Germinal center (tissue), 1 donor: ENCODE measurements around the gene PLEKHA6.
"Not testable (repeated sequence)": the region's sequence is repeated elsewhere in the genome, so short reads cannot be mapped to it uniquely, and the experiment has no call there.

Source experiments
- DNase-seq: peaks from one replicate; pipeline ENCODE4 v3.0.0; 2012; ENCODE audit warnings: mixed read lengths, low spot score

The PLEKHA6 gene

DNA sequence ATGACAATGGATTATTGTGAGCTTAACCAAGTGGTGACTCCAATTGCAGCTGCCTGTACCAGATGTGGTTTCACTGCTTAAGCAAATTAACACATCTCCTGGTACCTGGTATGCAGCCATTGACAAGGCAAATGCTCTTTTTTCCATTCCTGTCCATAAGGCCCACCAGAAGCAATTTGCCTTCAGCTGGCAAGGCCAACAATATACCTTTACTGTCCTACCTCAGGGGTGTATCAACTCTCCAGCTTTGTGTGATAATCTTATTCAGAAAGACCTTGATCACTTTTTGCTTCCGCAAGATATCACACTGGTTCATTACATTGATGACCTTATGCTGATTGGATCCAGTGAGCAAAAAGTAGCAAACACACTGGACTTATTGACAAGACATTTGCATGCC, 122.2 kb downstream of the PLEKHA6 start:
- not testable (repeated sequence) for DNase-seq

DNA sequence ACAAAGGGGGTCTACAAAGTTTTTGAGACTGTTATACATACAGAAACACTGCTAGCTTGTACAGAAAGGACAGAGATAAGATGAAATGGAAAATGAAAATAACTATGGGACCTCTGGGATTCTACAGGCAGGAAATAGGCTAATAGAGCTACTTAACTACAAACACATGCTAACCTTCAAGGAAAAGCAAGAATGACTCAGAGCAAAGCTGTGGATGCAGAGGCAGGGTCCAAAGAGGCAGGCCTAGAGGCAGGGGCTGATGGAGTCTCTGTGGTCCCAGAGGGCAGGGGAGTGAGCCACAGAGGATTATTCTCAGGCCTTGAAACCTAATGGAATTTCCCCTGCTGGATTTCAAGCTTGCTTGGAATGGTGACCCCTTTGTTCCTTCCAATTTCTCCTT, 127.2 kb downstream of the PLEKHA6 start:
- no peak for DNase-seq

DNA sequence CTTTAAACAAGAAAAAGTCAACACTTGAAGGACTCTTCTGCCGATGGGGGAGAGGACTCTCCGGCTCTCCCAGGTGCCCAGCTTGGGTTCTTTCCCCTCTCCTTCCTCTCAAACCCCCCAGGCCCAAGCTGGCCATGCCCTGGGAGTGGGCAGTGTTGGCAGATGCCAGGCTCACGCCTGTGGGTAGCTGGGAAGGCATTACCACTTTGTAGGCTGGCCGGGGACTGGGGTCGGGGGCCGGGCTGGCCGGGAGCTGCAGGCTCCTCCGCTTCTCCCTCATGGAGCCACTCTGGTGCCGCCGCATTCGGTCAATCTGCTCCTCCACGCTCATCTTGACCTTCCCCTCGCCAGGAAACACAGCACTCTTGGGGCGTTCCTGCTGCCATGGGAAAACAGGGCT, 129.5 kb downstream of the PLEKHA6 start:
- no peak for DNase-seq

DNA sequence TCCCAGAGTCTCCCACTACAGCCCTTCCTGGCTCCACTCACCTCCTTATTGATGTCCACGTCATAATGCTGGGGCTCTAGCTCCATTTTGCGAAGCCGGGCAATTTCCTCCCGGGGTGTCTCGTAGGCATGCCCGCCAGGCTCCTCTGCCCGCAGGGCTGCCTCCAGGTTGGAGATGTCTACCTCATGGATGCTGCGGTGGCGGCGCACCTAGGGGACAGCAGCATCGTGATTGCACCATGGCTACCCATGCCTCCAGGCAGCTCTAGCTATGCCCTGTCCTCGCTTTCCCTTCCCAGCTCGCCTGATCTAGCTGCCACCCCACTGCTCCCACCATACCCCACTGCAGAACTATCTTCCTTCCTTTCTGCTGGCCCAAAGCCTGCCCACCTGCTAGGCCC, 130.8 kb downstream of the PLEKHA6 start:
- DNase-seq: no peak

DNA sequence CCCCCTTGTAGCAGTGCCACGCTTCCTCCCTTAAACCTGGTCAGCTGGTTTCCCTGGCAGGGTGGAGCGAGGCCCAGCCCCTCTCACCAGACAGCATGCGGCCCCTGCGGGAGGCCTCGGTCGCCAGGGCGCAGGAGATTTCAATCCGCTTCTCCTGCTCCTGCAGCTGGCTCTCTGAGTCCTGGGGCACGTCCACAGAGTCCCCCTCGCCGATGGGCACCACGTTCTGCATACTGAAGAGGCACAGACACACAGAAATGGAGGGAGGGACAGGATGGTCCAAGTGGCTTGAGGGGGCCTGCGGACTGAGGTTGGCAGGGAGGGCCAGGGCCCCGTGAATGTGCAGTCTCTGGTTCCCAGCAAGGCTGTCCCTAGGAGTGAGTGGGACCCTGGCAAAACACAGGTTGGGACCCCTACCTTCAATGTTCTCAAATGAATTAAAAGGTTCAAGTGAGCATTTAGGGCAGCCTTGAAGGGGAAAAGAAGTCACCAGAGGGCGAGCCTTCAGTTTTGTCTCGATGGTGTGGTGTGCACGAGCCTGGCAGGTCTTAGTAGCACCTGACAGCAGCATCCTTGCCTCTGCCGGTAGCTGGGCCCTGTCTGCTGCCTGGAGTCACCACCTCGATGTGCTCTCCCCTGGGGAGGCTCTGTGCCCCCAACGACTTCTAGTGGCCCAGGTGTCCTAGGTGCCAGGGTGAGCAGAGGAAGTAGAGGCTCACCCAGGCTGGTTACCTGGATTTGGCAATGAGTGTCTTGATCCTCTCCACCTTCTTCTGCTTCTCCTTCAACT, 131.5 kb downstream of the PLEKHA6 start:
- no peak for DNase-seq

DNA sequence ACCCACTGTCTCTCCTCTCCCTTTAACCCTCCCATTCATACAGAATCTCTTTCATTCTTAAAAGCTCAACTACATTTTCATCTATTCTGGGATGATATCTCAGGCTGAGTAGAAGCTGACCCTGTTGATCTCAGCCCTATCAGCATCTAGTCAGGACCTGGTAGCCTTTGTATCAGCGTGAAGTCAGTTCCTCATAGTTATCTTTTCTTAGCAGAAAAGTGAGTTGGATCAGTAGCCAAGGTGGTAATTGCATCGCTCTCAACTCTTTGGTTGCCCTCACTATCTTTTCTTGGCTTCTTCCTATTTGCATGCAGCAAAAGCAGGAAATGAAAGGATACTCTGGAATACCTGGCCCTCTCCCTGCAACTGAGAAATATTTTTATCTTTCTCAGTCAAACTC, 132.4 kb downstream of the PLEKHA6 start:
- DNase-seq: no peak

DNA sequence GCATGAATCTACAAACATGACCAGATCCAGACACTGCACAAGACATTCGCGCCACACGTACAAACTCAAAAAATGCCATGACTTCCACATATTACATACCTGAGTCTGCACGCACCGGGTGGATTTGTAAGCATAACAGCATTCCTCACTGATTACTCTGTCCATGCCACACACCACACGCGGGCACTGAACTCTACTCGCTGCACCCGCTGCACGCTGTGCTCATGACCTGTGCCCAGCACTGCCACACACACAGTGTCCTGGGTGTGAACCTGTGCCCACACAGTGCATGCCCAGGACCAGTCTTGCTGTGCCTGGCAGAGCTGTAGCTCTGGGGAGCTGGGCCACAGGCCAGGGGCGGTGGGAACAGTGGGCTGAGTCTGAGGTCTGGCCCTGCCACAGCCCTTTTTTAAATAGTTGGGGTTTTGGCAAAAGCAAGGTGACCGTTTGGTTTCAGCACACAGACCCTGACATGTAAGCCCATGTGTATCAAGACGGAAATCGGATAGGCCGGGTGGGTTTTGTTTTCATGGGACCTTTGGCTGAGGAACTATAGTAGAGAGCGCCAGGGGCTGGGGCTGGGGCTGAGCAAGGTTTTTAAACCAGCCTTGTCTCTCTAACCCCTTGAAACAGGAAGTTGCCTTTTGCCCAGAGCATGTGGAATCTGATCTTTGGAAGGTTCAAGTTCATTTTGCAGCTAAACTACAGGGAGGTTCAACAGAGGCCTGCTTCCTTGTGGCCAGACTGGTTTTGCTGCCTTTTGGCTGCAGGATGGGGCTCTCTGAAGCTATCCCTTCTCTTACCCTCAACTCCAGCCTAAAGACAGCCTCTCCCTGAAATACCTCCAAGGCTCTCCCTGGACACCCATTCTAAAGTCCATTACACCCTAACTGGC, 133.6 kb downstream of the PLEKHA6 start:
- DNase-seq: no peak

DNA sequence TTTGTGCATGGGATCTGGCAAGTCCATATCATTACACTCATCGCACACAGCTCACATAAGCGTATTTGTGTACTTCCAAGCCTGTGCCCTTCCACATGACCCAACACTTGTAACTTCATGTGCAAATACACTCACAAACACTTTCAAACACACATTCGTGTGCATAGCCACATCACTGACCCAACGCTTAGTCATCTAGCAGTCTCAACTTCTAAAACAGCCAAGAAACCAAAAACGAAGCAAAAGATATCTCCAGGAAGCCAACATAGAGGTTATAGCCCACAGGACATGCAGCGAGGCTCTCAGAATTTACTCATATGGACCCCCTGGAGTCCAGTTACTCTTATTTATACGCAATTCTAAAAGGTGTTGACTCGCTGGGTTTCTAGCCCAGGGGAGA, 135.1 kb downstream of the PLEKHA6 start:
- no peak for DNase-seq

DNA sequence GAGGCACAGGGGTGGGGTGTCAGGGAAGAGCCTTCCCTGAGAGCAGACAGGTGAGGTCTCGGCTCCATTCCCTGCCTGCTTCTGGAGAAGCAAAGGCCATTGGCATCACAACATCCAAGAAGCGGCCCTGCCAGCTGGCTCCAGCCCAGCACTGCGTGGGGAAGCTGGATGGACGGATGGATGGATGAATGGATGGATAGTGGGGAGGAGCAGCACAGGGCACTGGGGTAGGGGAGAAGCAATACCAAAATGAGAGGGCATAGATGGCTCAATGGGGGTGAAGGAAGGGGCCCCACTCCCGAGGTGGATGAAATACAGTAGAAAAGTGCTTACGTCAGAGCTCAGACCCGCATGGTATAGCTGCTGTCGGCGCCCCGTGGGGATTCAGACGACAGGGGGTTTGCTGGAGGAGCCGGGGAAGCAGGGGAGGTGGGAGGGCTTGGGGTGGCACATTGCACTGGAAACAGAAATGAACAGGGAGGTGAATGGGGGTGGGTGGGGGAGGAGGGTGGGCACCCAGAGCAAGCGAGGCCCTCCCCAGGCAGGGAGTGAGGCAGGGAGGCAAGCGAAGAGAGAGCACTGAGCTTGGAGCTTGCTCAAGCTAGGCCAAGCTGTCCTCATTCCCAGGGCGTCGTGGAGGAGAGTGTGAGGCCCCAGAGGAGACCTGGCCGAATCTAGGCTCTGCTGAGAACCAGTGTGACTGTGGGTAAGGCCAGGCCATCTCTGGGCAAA, 136.4 kb downstream of the PLEKHA6 start:
- no peak for DNase-seq

DNA sequence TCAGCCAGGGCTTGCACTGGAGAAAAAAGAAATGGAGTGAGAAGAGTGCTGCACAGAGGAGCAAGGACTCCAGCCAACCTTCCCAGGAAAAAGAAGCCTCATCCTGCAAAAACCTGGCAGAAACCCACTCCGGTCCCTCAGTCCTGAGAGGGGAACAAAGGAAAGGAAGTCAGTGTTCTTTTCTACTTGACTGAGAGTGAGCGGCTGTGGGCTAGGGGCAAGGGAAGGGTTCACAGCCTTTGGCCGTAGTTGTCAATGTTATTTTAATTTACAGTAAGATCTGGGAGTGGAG, 137.0 kb downstream of the PLEKHA6 start:
- no peak for DNase-seq

DNA sequence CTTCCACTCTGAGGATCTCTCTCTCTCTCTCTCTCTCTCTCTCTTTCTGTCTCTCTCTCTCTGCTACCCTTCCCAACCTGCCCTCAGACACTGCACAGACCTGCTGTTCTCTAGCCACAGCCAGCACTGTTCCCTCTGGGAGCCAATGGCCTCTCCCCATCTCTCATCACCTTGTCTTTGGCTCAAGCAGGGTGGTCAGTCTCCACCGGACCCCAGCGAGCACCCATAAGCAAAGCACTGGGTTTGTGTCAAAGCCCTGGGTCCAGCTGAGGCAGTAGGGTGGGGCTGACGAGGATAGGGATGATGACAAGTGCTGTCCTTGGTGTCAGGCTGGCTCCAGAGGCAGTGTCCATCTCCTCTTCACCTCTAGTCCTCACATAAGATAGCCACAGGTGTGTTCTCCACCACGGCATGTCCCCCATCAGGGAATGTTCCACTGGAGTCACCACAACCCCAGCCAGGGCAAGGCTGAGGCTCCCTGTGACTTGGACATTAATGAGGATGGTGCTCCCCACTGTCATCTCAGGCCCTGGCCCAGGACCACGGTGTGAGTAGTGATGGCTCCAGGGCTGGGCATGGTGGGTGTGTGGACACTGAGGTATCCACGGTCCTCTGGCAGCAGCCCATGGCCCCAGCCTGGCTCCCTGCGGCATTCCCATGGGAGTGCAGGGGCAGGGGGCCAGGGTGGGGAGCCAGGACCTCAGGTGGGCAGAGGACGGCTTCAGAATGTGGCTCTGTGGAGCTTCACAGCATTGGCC, 137.5 kb downstream of the PLEKHA6 start:
- no peak for DNase-seq

DNA sequence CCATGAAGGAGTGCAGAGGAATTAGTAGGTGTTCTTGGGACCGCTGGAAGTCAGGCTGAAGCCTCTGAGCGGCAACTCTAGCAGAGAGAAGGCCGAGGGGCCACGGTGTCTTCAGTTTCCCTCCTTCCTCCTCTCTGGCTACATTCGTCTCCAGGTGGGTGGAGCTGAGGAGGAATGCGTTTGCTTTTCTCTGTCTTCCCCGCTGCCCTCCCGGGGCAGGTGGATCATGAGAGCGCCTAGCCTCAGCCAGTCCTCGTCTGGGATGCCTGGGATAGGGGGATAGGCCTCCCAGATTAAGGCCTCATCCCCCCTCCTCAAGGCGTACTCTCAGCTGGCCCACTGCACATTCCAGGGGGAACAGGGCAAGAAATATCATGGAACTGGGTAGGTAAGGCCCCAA, 138.5 kb downstream of the PLEKHA6 start:
- DNase-seq: no peak

DNA sequence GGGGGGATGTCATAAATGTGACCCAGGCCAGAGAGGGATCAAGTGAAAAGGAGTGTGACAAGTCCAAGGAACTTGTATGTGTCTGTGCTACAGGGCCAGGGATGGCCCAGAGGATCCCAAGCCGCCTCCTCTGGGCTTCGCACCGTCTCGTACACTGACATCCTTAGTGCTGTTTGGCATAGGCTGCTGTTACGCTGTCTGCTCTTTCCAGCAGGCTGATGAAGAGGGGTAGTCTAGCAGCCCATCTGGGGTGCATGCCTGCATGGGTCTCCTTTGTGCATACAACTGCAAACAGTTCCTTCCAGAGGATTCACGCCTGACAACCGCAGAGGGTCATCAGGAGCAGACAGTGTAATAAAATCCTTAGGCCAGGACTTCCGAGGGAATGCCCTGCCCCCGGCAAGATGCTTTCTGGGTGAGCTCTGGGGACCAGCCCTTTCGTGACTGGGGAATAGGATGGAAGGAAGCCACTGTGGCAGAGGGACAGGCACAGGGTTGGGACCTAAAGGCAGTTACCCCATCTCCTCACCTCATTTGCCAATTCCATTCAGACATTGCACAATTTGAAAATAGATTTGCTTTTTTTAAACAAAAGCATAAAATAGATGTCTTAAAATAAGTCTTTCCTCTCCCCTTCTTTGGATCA, 139.6 kb downstream of the PLEKHA6 start:
- DNase-seq: no peak

DNA sequence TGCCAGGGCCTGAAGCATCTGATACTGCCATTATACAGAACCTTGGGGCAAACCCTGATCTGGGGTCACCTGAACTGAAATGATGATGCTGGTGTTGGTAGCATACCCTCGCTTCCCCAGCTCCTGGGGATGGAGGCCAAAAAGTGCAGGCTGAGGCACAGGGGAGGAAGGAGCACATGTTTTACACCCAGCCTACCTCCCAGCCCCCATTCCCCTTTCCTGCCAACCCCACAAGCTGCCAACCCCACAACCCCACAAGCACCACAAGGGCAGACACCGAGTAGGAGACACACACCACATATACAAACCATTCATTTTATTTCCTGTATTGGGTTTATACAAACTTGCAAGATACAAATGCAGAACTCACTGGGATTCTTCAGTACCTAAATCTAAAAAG, 141.2 kb downstream of the PLEKHA6 start:
- DNase-seq: no peak

DNA sequence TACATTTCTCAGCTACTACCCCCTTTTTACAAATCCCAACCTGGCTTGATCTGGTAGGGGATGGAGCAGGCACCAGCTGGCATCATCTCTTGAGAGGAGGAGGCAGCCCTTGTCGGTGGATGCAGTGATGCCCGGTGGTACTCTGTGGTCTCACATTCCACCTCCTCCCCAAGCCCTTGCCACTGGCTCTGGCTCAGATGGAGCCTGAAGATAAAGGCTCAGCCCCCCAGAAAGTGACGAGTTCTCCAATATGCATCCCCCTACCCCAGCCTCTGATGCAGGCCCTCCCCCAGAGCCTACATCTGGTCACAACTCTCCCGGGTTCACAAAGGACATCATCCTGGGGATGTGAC, 142.1 kb downstream of the PLEKHA6 start:
- no peak for DNase-seq

DNA sequence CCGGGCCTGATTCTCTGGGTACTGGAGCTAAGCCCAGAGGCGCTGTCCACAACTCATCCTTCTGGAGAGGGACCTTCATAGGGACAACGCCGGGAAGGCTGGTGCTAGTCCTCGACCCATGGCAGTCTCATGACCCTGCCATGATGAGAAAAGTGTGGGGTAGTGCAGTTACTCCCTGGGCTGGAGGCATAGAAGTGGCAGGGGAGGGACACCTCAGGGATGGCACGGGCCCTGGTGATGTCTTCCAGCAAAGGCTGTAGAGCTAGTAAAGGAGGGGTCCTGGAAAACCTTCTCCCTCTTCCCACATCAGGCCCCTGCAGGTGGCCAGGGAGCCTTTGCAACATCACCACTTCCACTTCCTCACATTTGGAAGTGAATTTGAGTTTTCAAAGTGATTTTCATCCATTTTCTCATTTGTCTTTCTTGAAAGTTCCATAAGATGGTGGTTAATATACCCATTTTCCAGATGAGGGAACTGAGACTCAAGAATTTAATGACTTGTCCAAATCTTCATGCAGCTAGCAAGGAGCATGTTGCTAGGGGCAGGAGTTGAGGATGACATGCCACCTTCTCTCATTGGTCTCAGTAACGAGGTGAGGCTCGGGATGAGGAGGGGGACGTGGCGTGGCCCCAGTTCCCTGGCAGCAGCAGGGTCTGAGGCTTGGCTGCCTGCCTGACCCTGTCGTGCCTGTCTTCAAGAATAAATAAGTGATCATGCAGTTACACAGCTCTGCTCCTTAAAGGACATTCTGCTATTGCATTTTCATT, 142.7 kb downstream of the PLEKHA6 start:
- DNase-seq: no peak

DNA sequence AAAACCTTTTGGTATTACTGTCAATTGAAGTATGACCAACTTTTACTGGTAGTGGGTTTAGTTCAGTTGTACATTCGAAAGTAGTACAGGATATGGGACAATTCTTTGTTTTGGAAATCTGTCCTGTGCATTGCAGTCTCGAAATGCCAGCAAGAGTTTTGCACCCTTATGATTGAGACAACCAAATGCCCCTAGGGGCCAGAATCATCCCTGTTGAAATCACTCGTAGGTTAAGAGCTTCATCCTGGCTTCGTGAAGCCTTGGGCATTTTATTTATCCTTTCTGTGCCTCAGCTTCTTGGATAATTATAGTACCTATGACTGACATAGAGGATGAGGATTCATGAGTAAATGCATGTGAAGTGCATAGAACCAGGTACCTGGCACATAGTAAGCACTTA, 143.5 kb downstream of the PLEKHA6 start:
- no peak for DNase-seq

DNA sequence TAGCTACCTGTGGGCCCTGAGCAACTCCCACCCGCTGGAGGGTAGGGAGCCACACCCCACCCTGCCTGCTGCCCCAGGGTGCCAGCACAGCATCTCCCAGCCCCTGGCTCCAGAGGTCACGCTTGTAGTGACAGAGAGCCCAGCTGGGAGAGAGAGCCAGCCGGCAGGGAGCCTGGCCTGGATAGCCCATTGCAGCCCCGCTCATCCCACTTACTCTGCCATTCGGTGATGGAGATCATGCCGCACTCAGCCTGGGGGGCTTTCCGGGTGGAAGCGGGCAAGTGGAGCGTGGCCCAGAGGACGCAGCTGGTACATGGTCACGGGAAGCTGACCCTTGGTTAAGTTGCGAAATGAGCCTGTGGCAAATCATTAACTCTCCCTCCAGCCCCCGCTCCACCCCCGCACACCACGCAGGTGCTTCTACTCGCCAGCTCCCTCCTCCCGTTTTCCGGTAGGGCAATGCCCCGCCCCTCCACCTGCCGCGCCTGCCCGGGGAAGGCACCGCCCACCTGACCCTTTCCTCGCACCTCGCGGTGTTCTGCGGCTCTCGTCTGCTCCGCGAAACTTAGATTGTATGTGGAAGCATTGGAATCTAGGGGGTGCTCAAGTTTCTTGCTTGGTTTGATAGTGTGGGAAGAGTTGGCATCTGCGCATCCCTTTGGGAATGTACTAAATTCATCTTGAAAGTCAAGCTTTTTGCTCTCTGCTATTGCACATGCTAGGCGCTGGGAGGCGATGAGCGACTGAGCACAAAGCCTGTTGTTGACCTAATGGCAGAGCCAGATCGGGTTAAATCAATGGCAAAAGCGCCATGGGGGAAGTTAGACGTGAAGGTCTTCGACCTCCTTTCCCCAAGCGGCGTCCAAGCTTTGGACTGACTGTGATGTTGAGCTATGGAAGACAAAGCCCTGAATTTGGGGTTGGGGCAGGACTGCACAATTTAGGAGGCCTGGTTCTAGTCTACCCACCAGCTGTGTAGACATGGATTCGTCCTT, 145.8 kb downstream of the PLEKHA6 start, which contains the start of gene GOLT1A:
Gene GOLT1A, minus strand, starts transcription at position 321 of the 995 bp plus-strand sequence. Its CDS starts 82 bp downstream, at position 239.
- DNase-seq: peak; percentile 50

DNA sequence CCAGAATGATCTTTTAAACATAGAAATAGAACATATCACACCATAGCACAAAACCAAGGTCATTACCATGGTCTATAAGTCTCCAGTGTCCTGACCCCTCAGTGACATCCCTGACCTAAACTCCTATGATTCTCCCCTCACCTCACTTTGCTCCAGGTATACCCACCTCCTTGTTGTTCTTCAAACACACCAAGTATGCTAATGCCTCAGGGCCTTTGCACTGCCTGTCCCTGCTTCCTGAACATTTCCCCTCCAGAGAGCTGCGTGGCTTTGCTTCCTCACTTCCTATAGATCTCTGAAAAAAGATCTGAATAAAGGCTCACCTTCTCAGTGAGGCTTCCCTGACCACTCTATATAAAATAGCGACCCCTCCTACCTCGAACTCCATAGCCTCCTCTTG, 147.0 kb downstream of the PLEKHA6 start:
- no peak for DNase-seq

DNA sequence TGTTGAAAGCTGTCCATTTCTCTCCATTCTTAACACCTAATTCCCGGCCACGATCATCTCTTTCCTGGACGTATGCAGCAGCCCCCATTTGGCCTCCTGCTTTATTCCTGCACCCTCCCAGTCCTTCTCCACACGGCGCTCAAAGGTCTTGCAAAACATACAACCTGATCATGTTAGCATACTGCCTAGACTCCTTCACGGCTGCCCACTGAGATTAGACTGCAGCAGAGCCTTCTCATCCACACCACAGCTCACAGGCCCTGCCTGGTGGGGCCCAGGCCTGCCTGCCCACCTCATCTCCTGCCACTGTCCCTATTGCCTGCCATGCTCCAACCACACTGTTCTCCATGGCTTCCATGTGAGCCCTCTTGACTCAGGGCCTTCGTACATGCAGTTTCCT, 148.7 kb downstream of the PLEKHA6 start:
- DNase-seq: no peak
